Measurements from ENCODE around the gene KIAA0513.
"Not testable (repeated sequence)": the region's sequence is repeated elsewhere in the genome, so short reads cannot be mapped to it uniquely, and the experiment has no call there.

KIAA0513 gene

DNA sequence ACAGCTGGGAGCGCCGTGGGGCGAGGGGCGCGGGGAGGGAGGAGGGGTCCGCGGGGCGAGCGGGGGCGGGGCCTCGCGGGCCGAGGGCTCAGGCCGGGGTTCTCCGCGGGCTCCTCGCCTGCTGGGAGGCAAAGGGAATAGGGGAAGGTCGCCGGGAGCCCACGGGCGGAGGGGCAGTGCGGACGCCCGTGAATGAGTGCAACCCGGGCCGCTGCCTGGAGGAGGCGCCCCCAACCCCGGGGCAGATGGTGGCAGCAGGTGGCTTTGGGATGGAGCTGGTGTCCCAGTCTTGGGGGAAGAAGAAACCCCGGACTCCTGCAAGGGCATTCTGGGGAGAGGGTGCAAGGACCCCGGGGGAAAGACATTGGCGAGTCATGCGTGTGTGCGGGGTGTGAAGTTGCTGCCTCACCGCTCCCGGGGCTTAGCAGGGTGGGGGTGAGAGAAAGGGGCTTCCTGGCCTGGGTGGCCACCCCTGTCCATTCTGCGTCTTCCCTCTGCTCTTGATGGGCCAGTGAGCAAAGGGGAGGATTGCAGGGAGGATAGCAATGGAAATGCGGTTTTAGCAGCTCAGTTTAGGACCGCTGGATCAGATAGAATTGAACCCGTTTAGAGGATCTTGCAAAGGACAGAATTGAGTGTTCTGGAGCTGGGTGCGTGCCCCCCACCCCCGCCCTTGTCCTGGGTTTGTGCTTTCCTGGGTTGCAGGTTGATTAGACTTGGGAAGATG, 526 bp downstream of the KIAA0513 start:
- Histone ChIP-seq H3K4me2 (peak overlapping the region; percentile 81 to 100 (median 98)), H3K27me3 (peaks cover 0 to 28% (median 13%) of the 10 kb centered on the region in 11 experiments; a peak in 16 of 22 replicates), H3K4me1 (peaks cover 51 to 92% (median 75%) of the 10 kb centered on the region in 10 experiments), H3K36me3 (peaks cover 0 to 25% (median 11%) of the 10 kb centered on the region in 11 experiments; a peak in 12 of 22 replicates), H3K27ac (peak overlapping the region; percentile 61 to 89 (median 83); a peak in 21 of 22 replicates), H3K9ac (peak overlapping the region; percentile 80 to 86 (median 83)), H3K9me3 (replicated peaks in 1 of 11) (no peaks in the 10 kb centered on the region), H3K4me3 (peak overlapping the region; percentile 57 to 85 (median 74)), H4K20me1 (peaks cover 0 to 21% (median 0%) of the 10 kb centered on the region in 11 experiments; a peak in 4 of 22 replicates)
- TF ChIP-seq Cebpa-rat (IDR thresholded peaks at IDR 0.05) = no peak

DNA sequence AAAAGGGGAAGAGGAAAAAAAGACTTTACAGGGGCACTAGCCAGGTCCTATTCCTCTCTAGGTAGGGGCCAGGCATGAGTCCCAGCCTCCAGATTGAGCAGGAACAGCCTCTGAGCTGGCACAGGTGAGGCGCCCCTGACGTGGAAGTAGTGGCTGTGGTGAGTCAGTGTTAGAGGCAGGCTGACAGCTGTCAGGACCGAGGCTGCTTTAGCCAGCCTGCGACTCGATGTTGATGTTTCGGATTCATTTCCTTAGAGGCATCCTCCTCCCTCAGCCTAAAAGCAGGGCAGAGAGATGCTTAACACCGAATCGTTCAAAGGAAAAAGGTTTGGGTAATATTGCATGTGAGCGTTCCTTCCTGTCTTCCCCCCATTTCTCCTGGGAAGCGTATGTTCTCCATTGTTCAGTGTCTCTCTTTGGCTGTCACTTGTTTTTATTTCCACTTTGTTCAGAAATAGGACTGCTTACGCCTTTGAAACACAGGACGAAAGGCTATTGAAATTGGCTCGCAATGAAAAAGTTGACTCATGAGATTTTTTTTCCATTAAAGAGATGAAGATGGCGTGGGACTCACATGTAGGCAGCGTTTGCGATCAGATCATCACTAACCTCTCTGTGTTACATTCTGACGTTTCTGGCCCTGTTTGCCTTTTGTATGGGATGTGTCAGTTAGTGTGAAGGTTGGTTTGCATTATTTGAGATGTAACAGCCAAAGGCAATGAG, 1.3 kb downstream of the KIAA0513 start:
- Histone ChIP-seq H3K4me3 (peak overlapping the region; percentile 57 to 85 (median 74)), H3K4me2 (peak overlapping the region; percentile 81 to 100 (median 98)), H3K27ac (peak overlapping the region in 9 of 11 experiments; percentile 81 to 89 (median 83); a peak in 18 of 22 replicates), H3K4me1 (peaks cover 56 to 94% (median 81%) of the 10 kb centered on the region in 10 experiments), H3K9me3 (replicated peaks in 1 of 11) (no peaks in the 10 kb centered on the region), H3K36me3 (peaks cover 0 to 30% (median 14%) of the 10 kb centered on the region in 11 experiments; a peak in 12 of 22 replicates), H4K20me1 (peaks cover 0 to 21% (median 0%) of the 10 kb centered on the region in 11 experiments; a peak in 4 of 22 replicates), H3K9ac (peak overlapping the region; percentile 80 to 86 (median 83); a peak in 20 of 22 replicates), H3K27me3 (peaks cover 0 to 28% (median 13%) of the 10 kb centered on the region in 11 experiments; a peak in 16 of 22 replicates)
- TF ChIP-seq Cebpa-rat (IDR thresholded peaks at IDR 0.05) = no peak

DNA sequence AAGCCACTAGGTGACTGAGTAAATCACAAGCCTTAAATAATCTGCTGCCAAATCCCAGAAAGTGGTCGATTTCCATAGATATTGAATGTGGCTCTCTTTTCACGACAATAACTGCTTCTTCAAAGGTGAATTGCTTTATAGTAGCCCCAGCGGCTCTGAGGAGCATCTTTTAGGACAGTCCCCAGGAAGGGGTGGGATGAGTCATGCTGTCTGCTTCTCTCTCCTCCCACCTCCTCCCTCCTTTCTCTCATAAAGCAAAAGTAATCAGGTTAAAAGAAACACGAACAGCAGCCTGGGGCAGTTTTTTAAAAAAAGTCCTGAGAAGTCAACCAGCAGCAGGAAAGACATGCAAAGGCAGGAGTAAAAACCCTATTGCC, 1.8 kb downstream of the KIAA0513 start:
- H4K20me1 ChIP-seq = peaks cover 0 to 21% (median 0%) of the 10 kb centered on the region in 11 experiments; a peak in 5 of 22 replicates
- H3K9ac ChIP-seq = peak overlapping the region in 10 of 11 experiments; percentile 80 to 84 (median 82); a peak in 19 of 22 replicates
- peaks cover 0 to 28% (median 13%) of the 10 kb centered on the region in 11 experiments; a peak in 16 of 22 replicates for H3K27me3 ChIP-seq
- peak overlapping the region; percentile 81 to 100 (median 98) for H3K4me2 ChIP-seq
- H3K27ac ChIP-seq = peak overlapping the region in 9 of 11 experiments; percentile 81 to 89 (median 83); a peak in 18 of 22 replicates
- no peak for TF ChIP-seq Cebpa-rat (IDR thresholded peaks at IDR 0.05)
- H3K36me3 ChIP-seq = peaks cover 0 to 35% (median 14%) of the 10 kb centered on the region in 11 experiments; a peak in 12 of 22 replicates
- H3K4me1 ChIP-seq = peaks cover 52 to 95% (median 86%) of the 10 kb centered on the region in 10 experiments
- H3K9me3 ChIP-seq (replicated peaks in 1 of 11) = no peaks in the 10 kb centered on the region
- H3K4me3 ChIP-seq = peak overlapping the region in 9 of 10 experiments; percentile 18 to 85 (median 74); a peak in 16 of 20 replicates

DNA sequence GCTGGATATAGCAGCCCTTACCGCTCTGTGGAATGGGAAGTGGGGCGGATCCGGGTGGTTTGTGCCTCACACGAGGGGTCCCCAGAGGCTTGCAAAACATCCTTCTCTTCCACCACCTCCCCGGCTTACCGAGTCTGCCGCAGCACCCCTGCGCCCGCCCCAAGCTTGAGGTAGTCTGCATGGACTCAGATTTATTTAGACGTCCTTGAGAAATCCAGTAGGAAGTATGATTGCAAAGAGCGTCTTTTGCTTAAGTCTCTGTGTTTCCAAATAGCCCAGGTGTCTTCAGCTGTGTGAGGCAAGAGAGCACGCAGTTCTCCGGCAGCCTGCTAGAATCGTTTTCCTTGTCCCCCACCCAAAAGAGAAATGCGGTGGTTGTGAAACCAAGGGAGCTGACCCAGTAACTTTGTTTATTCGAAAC, 2.4 kb downstream of the KIAA0513 start:
- Histone ChIP-seq H3K4me2 (peak overlapping the region; percentile 81 to 100 (median 98)), H3K9ac (peak overlapping the region in 9 of 11 experiments; percentile 80 to 84 (median 82); a peak in 19 of 22 replicates), H3K9me3 (replicated peaks in 1 of 11) (no peaks in the 10 kb centered on the region), H3K4me1 (peaks cover 46 to 95% (median 87%) of the 10 kb centered on the region in 10 experiments), H3K27ac (peak overlapping the region in 9 of 11 experiments; percentile 81 to 89 (median 83); a peak in 18 of 22 replicates), H3K27me3 (peaks cover 0 to 28% (median 13%) of the 10 kb centered on the region in 11 experiments; a peak in 16 of 22 replicates), H4K20me1 (peaks cover 0 to 24% (median 5%) of the 10 kb centered on the region in 11 experiments; a peak in 7 of 22 replicates), H3K36me3 (peaks cover 0 to 41% (median 14%) of the 10 kb centered on the region in 11 experiments; a peak in 12 of 22 replicates), H3K4me3 (peak overlapping the region in 9 of 10 experiments; percentile 18 to 85 (median 74); a peak in 15 of 20 replicates)
- peak in 9 of 11 experiments; percentile 74 to 100 (median 99); a peak in 18 of 22 replicates for TF ChIP-seq Cebpa-rat (IDR thresholded peaks at IDR 0.05)

DNA sequence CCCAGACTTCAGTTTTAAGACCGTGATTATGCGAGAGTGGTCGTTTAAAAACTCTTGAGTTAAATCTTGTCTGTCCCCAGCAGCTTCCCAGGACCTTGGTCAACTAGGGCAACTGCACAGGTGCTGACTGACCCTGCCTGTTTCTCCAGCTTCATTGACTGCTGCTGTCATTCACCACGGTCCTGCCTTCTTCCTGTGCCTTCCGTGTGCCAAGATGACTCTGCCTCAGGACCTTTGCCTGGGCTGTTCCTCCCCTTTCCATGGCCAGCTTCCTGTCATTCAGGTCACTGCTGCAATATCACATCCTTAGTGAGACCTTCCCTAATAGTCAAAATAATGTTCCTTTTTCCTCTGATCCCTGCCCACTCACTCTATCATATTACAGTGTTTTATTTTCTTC, 3.9 kb downstream of the KIAA0513 start:
- no peak overlapping the region for H3K4me3 ChIP-seq
- peaks cover 0 to 29% (median 10%) of the 10 kb centered on the region in 11 experiments; a peak in 8 of 22 replicates for H4K20me1 ChIP-seq
- H3K9me3 ChIP-seq (replicated peaks in 1 of 11) = no peaks in the 10 kb centered on the region
- peak overlapping the region; percentile 0 to 100 (median 98); a peak in 19 of 22 replicates for H3K4me2 ChIP-seq
- peak overlapping the region in 6 of 11 experiments; percentile 20 to 84 (median 80); a peak in 6 of 22 replicates for H3K9ac ChIP-seq
- H3K27ac ChIP-seq = peak overlapping the region in 9 of 11 experiments; percentile 81 to 89 (median 83); a peak in 17 of 22 replicates
- H3K27me3 ChIP-seq = peaks cover 0 to 28% (median 13%) of the 10 kb centered on the region in 11 experiments; a peak in 16 of 22 replicates
- no peak for TF ChIP-seq Cebpa-rat (IDR thresholded peaks at IDR 0.05)
- H3K36me3 ChIP-seq = peaks cover 0 to 53% (median 14%) of the 10 kb centered on the region in 11 experiments; a peak in 12 of 22 replicates
- peaks cover 32 to 94% (median 80%) of the 10 kb centered on the region in 10 experiments for H3K4me1 ChIP-seq

DNA sequence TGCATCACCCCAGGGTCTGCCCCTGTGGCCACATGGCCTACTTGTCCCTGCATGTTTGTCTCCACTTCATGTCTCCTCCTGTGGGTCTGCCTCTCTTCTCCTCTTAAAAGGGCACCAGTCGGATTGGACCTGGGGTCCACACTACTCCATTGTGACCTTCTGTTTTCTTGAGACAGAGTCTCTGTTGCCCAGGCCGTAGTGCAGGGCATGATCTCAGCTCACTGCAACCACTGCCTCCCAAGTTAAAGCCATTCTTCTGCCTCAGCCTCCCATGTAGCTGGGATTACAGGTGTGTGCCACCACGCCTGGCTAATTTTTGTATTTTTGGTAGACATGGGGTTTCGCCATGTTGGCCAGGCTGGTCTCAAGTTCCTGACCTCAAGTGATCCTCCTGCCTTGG, 4.6 kb downstream of the KIAA0513 start:
- peak overlapping the region in 3 of 11 experiments; percentile 8 to 26 (median 19); a peak in 3 of 22 replicates for H3K9ac ChIP-seq
- H3K4me3 ChIP-seq; H3K9me3 ChIP-seq (replicated peaks in 1 of 11): not testable (repeated sequence)
- H4K20me1 ChIP-seq = peaks cover 0 to 29% (median 11%) of the 10 kb centered on the region in 11 experiments; a peak in 10 of 22 replicates
- peak overlapping the region in 8 of 11 experiments; percentile 91 to 100 (median 98); a peak in 15 of 22 replicates for H3K4me2 ChIP-seq
- H3K27me3 ChIP-seq = peaks cover 0 to 28% (median 13%) of the 10 kb centered on the region in 11 experiments; a peak in 16 of 22 replicates
- peak overlapping the region in 8 of 11 experiments; percentile 81 to 89 (median 84); a peak in 14 of 22 replicates for H3K27ac ChIP-seq
- peaks cover 0 to 61% (median 16%) of the 10 kb centered on the region in 11 experiments; a peak in 13 of 22 replicates for H3K36me3 ChIP-seq
- H3K4me1 ChIP-seq = peaks cover 32 to 92% (median 76%) of the 10 kb centered on the region in 10 experiments

DNA sequence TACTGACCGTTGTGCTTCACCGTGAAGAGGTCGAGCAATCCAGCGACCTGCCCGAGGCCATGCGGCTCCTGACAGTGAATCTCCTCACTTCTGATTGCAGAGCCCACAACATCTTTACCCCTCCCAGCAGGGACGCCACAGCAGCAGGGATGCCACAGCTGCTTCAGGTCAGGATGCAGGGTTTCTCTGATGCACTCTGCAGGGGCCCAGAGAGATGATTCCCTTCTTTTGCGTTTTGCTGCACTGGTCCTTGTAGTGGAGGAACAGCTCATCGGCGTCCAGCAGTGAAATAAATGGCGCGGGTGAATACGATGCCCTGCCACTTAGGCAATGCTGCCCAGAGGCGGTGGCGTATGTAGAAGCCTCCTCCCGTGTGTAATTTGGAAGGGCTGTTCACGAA, 5.6 kb downstream of the KIAA0513 start:
- Histone ChIP-seq H3K4me3 (no peak overlapping the region), H3K36me3 (peaks cover 0 to 71% (median 24%) of the 10 kb centered on the region in 11 experiments; a peak in 15 of 22 replicates), H3K9me3 (replicated peaks in 1 of 11) (no peaks in the 10 kb centered on the region), H3K27ac (peak overlapping the region in 7 of 11 experiments; percentile 81 to 89 (median 85); a peak in 8 of 22 replicates), H3K9ac (peak overlapping the region in 4 of 11 experiments; percentile 1 to 46 (median 28); a peak in 4 of 22 replicates), H4K20me1 (peaks cover 0 to 37% (median 17%) of the 10 kb centered on the region in 11 experiments; a peak in 12 of 22 replicates), H3K27me3 (peaks cover 0 to 24% (median 10%) of the 10 kb centered on the region in 11 experiments; a peak in 16 of 22 replicates), H3K4me1 (peaks cover 30 to 87% (median 73%) of the 10 kb centered on the region in 10 experiments), H3K4me2 (peak overlapping the region in 9 of 11 experiments; percentile 31 to 100 (median 98); a peak in 15 of 22 replicates)
- TF ChIP-seq Cebpa-rat (IDR thresholded peaks at IDR 0.05) = no peak
